GM18517 (cell line): ENCODE data around the gene AVPR1B.

ENCODE experiments used
- ATAC-seq: cut with Tn5 transposase; IDR thresholded peaks from one replicate; pipeline ENCODE4 v1.9.1; 2021; ENCODE audit warnings: mild to moderate bottlenecking, moderate library complexity; ENCODE audit not compliant: unreplicated experiment

The AVPR1B gene

DNA sequence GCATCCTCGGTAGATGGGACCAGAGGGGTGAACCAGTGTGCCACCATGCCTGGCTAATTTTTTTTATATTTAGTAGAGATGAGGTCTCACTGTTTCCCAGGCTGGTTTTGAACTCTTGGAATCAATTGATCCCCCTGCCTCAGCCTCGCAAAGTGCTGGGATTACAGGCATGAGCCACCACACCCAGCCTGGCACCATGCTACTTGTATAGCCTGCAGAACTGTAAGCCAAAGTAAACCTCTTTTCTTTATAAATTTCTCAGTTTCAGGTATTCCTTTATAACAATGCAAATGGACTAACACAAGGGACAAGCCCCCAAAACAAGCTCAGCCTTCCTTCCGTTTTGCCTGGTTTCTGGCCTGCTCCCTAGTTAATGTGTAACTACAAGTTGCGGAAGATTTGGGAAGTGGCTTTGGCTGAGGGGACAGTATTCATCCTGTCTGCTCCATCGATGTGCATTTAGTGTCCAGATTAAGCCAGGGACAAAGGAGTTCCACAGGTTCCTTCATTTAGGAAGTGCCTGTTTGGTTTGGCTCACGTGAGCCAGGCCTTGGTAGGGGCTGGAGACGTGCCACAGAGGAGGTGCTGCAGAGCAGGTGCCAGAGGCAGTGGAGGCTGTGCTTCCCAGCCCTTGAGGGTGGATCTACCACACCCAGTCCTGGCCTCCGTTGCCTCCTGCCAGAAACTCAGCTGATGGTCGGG is 4.4 kb downstream of the AVPR1B start:
- no peak for ATAC-seq

DNA sequence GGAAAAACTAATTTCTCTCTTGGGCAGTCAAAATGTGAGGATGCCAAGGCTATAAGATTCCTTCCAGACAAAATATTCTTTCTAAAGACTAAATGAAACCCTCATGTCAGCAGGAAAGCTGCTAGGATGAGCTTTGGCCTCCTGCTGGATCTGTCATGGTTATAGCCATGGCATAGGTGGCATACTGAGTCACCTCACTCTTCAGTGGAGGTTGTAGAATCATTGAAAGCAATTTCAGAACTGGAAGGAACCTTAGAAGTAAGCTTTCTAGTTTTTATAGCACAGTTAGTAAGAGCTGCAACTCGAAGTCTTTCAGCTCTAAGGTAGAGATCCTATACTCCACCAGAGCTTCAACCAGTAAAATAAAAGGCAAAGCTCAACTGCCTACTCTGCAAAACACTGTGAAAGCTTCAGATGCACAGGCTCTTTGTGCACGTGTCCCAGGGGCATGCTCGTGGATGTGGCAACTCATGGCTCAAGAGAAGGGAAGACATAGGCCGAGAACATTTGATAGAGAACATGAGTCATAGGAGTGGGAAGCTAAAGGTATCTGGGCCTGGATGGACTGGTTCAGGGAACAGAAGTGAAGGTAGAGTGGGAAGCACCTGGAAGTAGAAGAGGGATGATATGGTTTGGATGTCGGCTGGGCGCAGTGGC is 5.8 kb downstream of the AVPR1B start:
- no peak for ATAC-seq

DNA sequence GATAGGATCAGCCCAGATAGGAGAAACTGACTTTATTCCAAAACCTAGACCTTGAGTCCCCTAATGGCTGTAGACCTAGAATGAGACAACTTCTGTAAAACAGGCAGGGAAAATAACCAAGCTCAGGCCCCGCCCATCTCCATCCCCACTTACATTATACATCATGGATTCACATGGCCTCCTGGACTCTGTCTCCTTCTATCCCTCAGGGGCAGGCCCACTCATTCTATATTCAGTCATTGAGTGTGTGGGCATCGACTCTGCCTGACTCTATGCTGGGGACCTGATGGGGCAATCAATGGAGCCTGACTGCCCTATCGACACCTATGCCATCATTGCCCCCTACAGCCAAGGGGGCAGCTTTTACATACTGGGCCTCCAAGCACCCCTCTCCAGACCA is 6.4 kb downstream of the AVPR1B start:
- no peak for ATAC-seq

DNA sequence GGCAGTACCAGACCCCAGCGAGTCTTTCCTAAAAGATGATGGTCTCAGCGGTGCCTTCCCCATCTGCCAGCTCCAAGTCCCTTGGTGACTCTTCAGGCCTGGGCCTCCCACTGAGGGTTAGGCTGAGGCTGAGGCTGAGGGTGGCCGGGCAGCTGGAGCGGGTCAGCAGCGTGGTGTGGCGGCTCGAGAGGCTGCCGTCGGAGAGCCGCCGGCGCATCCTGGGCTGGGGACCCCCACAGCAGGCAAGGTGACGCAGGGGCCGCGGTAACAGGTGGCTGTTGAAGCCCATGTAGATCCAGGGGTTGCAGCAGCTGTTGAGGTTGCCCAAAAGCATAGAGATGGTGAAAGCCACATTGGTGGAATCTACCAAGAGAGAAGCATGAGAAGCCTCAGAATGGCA is 7.0 kb downstream of the AVPR1B start:
- no peak for ATAC-seq

- ATAC-seq: no peak
Observed at GRCh38 chr1:206109718-206110117, 7.5 kb downstream of the AVPR1B start.

DNA sequence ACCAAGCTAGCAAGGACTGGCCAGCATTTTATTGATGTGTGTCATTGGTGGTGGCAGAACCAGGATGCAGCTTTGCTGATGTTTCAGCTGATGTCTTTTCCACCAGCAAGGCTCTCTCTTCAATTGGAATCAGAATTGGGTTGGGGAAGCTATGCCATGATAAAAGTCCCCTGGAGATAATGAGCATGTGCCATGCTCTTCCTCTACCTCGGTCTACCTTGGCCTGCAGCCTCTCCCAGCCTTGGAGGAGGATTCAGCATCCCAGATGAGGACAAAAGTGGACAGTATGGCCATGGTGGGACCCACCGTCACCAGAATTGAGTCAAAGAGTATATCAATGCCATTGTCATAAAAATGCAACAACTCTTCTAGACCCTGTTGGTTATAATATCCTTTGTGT is 8.6 kb downstream of the AVPR1B start:
- no peak for ATAC-seq

- ATAC-seq: no peak
Observed at GRCh38 chr1:206107168-206107544, 10.0 kb downstream of the AVPR1B start.

- ATAC-seq: no peak
Observed at GRCh38 chr1:206106328-206107167, 10.6 kb downstream of the AVPR1B start.

DNA sequence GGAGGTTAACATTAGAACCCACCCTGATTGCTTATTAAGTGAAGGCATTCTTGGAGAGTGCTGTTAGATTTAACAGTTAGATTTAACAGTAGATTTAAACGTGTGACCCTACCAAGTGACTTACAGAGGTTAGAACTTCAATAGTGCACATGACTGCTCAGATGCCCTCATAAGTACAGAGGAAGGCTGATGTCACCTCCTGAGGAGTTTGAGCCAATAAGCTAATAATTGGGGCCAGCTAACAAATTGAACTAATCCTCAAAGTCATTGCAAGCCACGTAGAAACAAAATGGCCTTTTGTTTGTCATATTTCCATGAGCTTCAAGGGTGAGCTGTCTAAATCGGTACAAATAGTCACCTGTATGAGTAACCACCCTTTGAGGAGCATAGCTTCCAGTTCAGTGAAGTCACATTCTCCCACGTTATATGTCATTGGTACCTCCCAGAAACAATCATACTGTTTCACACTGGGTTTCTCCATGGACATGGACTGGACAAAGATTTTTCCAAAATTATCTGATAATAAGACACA is 11.7 kb downstream of the AVPR1B start:
- no peak for ATAC-seq

GRCh38 chr1:206103979-206104378 is 13.2 kb downstream of the AVPR1B start:
- no peak for ATAC-seq

- no peak for ATAC-seq
Observed at GRCh38 chr1:206102292-206102936, 14.8 kb downstream of the AVPR1B start.

DNA sequence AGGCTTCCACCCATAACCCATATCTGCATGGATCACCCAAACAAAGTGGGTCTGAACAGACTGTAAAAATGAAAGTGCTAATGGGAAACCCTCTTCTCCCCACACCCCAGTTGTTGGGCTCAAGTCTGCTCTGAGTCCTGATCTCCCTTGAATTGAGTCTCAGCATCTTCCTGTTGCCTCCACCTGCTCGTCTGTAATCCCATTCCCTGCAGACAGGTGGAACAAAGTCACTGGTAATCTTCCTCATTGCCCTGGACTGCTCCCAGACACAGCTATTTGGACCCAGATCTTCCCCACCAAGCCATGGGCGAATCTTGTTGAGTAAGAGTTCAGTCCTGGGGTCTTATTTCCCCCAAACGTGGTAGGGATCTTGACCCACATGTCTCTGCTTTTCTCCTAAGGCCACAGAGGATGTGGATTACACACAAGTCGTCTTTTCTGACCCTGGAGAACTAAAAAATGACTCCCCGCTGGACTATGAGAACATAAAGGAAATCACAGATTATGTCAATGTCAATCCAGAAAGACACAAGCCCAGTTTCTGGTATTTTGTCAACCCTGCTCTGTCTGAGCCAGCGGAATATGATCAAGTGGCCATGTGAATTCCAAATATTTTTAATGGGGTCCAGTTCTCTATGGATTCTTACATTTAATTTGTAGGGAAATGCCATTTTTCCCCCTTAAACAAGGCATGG is 15.7 kb downstream of the AVPR1B start:
- no peak for ATAC-seq

DNA sequence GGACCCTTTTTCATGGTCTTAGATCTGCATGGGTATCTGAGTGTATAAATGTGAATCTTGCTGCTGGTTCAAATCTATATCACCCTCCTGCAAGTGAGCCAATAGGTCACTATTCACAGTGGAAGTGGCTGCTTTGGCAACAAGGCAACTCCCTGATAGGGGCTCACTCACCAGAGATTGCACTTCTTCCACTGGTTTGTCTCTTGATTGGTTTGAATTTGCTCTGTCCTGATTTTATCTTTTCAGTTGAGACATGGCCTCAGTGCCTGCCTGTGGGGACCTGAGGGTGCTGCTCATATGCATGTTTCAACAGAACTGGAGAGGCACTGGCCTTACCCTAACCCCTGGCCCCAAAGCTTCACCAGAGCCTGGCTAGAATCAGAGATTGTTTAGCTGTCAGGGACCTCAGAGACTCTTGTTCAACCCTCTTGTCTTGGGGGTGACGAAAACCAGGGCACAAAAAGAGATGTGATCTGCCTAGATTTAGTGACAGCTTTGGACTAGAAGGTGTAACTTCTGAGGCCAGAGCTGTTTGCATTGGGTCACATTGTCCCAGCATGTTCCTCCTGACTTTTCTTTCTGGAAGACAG is 16.9 kb downstream of the AVPR1B start:
- no peak for ATAC-seq

DNA sequence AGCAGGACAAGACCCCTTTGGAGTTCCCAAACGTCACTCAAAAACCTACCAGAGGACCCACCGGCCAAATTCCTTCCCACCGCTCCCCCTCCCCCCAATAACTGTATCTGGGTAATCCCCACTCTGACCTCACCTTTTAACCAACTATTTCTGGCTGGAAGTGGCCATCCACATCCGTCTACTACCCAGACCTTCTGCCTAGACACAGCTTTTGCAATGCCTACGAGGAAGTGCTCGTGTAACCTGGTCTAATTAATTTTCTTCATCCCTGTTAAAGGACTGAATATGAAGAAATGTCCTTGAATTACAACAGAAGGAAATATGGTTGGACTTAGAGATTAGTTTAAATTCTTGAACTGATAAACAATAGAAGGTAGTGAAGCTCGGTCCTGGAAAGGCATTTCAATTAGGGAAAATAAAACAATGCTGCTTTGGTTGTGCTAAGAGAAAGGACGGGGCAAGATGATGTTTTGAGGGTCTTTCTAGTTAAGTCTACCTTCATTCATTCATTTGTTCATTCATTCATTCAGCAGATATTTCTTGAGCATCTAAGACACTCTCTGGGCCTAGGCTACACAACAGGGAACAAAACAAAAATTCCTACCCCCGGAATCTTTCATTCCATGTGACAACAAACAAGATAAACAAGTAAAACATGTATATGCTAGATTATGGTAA is 18.8 kb downstream of the AVPR1B start:
- no peak for ATAC-seq

DNA sequence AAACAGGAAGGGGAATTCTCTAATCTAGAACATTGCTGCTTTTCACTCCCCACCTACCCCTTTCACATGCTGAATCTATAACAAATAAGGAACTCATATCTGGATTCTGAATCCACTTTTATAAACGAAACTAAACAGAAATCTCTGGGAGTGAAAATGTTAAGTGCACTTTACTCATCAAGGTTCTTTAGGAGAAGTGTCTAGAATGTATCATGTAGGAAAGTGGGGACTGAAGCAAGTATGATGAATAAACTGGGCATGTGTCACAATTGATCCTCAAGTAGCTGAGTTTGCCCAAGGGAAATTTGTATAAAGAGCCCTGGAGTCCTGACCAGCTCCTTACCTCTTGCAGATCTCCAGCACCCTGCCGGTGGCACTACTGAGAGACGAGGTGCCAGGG is 19.8 kb downstream of the AVPR1B start:
- ATAC-seq: no peak

- no peak for ATAC-seq
Observed at GRCh38 chr1:206094024-206094423, 23.2 kb downstream of the AVPR1B start.

DNA sequence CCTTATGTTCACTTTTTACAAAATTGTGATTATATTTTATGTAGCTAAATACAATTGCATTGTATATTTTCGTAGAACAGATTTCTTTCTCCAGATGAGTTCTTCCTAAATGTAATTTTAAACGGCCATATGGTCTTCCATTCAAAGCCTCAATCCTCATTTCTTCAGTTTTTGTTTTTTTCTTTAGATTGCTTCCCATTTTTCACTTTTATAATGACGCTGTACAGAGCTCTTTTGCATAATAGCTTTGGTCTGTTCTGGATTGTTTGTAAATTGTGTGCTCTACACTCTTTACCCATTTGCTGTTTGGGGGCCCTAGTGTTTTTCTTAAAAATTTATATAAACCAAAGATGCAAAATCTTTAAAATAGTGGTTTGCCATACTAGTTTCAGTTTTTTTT is 27.8 kb downstream of the AVPR1B start:
- ATAC-seq: no peak

- no peak for ATAC-seq
Observed at GRCh38 chr1:206087091-206087490, 30.1 kb downstream of the AVPR1B start.

GRCh38 chr1:206083750-206084149 is 33.4 kb downstream of the AVPR1B start:
- ATAC-seq: no peak
